Retinal pigment epithelial cell (primary cell): ENCODE results near the gene TULP3.

Source experiments
- DNase-seq: peaks from one replicate; pipeline ENCODE4 v3.0.0-alpha.2; 2010; ENCODE audit warnings: low read depth
- H3K4me3 ChIP-seq: 2 replicates; pipeline ENCODE4 v1.5.1; 2011; ENCODE audit warnings: mild to moderate bottlenecking, low read length, control low read depth, moderate library complexity
- CTCF ChIP-seq: conservative IDR thresholded peaks from 2 replicates; pipeline ENCODE4 v1.5.1; 2011; ENCODE audit warnings: low read depth, low read length, control low read depth, inconsistent platforms

Gene TULP3

GRCh38 chr12:2963154-2963759 is 72.6 kb downstream of the TULP3 start:
- DNase-seq: no peak
- no peak for TF ChIP-seq CTCF
- H3K4me3 ChIP-seq: no peak overlapping the region

GRCh38 chr12:2963760-2964292 is 73.1 kb downstream of the TULP3 start:
- DNase-seq: no peak
- no peak for TF ChIP-seq CTCF
- no peak overlapping the region for H3K4me3 ChIP-seq

- TF ChIP-seq CTCF: no peak
- no peak overlapping the region for H3K4me3 ChIP-seq
- no peak for DNase-seq
These were observed 77.0 kb downstream of the TULP3 start for GRCh38 chr12:2967651-2968050.

GRCh38 chr12:2970744-2971143 is 80.1 kb downstream of the TULP3 start:
- H3K4me3 ChIP-seq: no peak overlapping the region
- DNase-seq: no peak
- TF ChIP-seq CTCF: no peak

- H3K4me3 ChIP-seq: no peak overlapping the region
- TF ChIP-seq CTCF: no peak
- no peak for DNase-seq
These were observed 82.9 kb downstream of the TULP3 start for GRCh38 chr12:2973566-2973965.

- no peak for TF ChIP-seq CTCF
- no peak for DNase-seq
- H3K4me3 ChIP-seq: peak overlapping the region; percentile 42
These were observed 83.9 kb downstream of the TULP3 start for GRCh38 chr12:2974560-2974971.

- no peak overlapping the region for H3K4me3 ChIP-seq
- TF ChIP-seq CTCF: no peak
- DNase-seq: no peak
These were observed 85.9 kb downstream of the TULP3 start for GRCh38 chr12:2976581-2976996.
